HG03196 (cell line): ENCODE data around the gene MARCKSL1.
"Not testable (repeated sequence)": the region's sequence is repeated elsewhere in the genome, so short reads cannot be mapped to it uniquely, and the experiment has no call there.

Source experiments
- ATAC-seq: cut with Tn5 transposase; IDR thresholded peaks from one replicate; pipeline ENCODE4 v1.9.1; 2021; ENCODE audit not compliant: unreplicated experiment

MARCKSL1 gene

DNA sequence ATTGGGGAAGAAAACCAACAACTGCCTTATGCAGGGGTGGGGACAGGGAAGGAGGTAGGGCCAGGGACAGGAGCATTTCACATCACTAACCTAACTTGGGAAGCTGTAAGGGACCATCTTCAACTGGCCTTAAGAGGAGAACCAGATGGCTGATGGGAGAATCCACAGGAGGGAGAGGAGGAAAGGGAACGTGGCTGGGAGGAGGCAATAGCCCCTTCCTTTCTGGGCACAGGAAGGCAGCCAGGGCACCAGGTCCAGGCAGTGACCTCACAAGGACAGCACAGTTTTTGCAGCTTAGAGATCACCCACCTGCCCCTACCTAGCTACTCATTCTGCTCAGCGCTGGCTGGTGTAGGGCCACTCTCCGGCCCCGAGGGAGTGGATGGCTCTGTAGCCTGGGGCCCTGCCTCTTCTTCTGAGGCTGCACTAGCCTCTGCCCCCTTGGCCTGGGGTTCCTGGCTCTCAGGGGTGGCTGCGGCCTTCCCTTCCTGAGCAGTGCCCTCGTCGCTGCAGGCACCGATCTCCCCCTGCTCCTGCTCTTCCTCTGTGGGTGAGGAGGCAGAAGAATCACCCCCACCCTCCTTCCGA is 1.7 kb downstream of the MARCKSL1 start:
- no peak for ATAC-seq

DNA sequence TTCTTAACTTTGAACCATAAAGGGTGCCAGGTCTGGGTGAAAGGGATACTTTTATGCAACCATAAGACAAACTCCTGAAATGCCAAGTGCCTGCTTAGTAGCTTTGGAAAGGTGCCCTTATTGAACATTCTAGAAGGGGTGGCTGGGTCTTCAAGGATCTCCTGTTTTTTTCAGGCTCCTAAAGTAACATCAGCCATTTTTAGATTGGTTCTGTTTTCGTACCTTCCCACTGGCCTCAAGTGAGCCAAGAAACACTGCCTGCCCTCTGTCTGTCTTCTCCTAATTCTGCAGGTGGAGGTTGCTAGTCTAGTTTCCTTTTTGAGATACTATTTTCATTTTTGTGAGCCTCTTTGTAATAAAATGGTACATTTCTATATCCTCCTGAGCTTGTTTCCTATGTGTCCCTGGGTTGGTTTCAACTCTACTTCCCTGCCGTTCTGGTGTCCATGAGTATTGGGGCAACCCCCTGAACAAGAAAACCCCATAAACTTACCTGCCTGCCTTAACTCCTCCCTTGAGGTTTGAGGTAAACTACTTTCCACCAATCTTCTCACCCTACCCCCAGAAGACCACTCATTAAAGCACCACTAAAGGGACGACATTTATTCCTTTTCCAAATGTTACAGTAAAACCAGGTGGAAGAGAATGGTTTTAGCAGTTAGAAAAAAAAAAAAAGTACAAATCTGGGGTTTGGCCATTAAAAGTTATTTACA is 2.6 kb downstream of the MARCKSL1 start:
- no peak for ATAC-seq

DNA sequence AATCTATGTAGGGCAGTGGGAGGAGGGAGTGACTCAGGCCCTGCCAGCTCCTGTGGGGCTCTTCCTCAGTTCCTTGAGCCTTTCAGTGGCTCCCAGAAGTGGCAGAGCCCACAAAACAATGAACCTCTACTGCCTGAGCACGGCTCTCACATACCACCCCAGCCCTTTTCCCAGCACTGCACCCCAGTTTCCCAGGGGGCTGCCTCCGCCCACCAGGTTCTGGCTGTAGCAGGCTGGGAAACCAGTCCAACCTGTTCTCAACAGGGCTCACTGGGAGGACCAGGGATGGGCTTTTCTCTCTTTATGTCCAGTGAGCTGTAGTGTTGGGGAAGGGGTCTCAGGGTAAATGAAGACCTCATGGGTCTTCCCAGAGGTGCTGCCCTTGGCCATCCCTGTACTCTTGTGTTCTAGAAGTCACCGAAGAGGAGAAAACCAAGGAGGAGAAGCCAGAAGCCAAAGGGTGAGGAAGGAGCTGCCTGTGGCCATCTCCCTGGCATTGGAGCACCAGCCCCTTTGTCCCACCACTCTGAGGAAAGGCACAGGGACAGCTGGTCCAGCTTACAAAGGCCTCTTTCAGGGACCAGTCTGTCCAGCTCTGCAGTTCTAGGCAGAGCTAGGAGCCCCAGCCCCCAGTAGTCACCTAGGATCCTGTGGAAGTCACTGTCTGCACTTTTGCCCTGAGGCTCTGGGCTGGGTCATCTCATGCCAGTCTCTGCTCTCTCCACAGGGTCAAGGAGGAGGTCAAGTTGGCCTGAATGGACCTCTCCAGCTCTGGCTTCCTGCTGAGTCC is 3.5 kb downstream of the MARCKSL1 start:
- no peak for ATAC-seq

- no peak for ATAC-seq
Measured at GRCh38 chr1:32331549-32331948, 4.5 kb downstream of the MARCKSL1 start.

DNA sequence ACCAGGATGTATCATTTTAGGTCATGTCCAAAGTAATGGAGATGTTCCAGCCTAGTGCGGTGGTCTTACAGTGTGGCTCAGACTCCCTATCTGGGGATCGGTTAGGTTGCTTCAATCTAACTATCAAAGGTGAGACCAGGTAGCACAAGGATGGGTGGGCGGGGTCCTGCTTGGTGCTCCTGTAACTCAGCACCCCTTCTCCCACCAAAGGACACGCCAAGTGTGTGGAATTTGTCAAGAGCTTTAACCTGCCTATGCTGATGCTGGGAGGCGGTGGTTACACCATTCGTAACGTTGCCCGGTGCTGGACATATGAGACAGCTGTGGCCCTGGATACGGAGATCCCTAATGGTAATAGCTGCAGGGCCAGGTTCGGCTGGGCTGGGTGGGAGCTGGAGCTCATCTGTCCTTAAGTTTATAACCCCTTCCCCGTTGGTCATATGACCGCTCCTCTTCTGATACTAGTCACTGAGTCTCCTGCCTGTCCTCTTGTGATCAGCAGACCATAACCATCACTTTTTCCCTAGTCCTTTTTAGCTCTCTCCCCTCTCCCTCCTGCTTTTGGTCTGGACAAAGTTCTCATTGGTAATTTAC is 5.4 kb downstream of the MARCKSL1 start:
- no peak for ATAC-seq

GRCh38 chr1:32329931-32330466 is 6.0 kb downstream of the MARCKSL1 start:
- ATAC-seq: no peak

- no peak for ATAC-seq
Measured at GRCh38 chr1:32327204-32327603, 8.8 kb downstream of the MARCKSL1 start.

DNA sequence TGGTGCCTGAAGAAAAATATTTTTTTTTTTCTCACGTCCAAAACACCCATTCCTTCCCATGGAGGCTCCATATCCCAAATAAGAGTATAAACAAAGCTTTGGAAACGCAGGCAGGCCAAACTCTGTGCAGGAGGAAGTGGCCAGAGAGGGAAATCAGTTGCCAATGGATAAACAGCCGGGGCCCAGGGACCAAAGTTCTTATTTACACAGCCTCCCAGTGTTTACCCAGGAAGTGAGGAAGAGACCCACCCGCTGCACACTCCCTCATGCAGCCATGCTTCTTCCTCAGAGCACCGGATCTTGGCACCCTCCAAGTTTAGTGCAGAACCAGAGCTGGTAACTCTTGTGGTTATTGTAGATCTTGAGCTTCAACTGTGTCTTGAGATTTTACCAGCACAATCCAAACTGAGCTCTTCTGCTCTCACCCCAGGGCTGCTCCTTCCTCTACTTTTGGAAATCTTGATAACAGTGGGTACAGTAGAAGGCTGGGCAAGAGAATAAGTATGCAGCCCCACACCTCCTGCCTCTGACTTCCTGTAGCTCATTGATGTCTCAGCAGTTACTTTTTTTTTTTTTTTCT is 14.2 kb downstream of the MARCKSL1 start:
- no peak for ATAC-seq

GRCh38 chr1:32318127-32318869 is 17.7 kb downstream of the MARCKSL1 start:
- no peak for ATAC-seq

DNA sequence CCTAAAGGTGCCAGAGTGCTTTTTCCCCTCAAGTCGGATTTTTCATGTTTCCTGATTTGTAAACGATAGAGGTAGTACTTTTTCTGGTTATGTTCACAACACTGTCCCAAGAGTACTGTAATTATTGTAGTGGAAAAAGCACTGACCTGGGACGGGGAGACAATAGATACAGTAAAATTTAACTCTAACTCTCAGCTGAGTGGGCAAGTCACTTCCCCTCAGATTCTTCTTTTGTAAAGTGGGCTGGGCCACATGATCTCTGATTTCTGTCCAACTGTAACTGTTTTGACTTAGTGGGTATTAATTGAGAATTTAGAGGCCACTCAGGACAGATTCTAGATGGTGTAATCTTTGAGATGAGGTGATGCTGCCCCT is 19.1 kb downstream of the MARCKSL1 start:
- ATAC-seq: no peak

DNA sequence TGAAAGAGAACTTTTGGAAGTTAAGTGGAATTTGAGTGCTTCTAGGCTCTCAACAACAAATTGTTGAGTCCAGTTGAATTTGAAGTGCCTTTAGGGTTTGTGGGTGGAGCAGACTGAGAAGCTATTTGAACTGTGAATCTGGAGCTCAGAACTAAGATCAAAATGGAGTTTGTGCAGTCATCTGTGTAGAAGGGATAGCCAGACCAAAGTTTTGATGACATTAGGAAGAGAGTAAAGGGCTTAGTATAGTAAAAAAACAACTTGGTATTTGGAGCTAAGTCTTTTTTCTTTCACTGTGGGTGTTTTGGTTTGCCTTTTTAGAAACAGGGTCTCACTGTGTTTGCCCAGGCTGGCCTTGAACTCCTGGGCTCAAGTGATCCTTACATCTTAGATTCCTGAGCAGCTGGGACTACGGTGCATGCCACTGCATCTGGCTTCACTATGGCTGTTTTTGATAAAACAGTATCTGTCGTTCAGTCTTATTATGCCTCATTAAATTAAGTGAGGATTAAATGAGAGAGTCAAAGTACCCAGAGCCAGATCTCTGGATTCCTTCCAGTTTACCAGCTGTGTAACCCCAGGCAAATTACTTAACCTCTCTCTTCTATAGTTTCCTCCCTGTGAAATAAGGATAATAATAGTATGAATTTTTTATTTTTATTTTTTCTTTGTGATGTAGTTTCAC is 24.2 kb downstream of the MARCKSL1 start:
- ATAC-seq: no peak

DNA sequence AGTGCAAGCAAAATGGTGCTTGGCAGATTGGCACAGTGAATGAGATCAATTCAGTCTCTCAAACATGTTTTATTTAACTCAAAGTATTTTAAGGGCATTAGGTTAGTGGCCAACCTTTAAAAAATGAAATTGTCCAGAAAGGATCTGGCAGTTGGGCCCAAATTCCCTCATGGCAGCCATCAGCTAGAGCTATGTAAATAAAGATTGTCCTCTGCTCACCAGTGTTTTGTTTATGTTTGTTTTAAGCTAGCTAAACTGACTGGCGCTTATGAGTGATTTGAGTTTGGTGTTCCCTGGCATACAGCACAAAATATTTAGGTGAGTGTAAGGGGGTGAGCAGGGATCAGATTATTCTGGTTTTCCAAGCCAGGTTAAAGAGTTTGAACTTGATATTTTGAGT is 26.1 kb downstream of the MARCKSL1 start:
- ATAC-seq: no peak

DNA sequence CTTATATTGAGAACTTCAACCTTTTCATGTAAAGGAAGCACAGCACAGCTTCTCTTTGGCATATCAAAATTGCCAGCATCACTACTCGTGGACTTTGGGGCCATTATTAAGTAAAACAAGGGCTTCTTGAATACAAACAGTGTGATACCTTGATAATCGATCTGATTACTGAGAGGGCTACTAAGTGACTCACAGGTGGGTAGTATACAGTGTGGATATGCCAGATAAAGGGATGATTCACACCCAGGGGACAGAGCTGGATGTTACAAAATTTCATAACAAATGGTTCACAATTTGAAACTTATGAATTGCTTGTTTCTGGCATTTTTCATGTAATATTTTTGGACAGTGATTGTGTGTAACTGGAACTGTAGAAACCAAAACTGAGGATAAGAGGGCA is 28.7 kb downstream of the MARCKSL1 start:
- ATAC-seq: no peak

GRCh38 chr1:32305310-32305709 is 30.7 kb downstream of the MARCKSL1 start:
- ATAC-seq: no peak

- ATAC-seq: no peak
Measured at GRCh38 chr1:32303997-32304622, 31.9 kb downstream of the MARCKSL1 start.

GRCh38 chr1:32303358-32303757 is 32.7 kb downstream of the MARCKSL1 start:
- ATAC-seq: no peak

DNA sequence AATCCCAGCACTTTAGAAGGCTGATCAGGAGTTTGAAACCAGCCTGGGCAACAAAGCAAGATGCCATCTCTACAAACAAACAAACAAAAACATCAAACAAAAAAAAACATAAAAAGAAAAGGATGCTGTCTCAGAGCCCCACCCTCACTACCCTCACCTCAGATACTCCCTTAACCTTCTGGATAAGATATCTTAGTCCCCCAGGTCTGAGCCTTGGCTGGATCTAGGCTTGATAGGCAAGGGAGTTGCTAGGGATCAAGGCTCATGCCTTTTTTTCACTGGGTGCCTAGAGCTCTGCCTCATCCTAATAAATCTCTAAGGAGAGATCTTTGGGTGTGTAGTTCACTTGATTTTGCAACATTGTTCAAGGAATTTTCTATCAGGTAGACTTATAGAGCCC is 36.7 kb downstream of the MARCKSL1 start:
- no peak for ATAC-seq

DNA sequence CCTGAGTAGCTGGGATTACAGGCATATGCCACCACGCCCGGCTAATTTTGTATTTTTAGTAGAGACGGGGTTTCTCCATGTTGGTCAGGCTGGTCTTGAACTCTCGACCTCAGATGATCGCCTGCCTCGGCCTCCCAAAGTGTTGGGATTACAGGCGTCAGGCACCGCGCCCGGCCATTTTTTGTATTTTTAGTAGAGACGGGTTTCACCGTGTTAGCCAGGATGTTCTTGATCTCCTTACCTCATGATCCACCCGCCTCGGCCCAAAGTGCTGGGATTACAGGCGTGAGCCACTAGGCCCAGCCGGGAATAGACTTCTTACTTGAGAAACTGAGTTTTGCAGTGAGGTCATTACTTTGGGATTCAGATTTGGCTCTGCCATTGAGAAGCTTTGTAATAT is 37.8 kb downstream of the MARCKSL1 start:
- not testable (repeated sequence) for ATAC-seq
